GM21786 (cell line): Measurements from ENCODE around the gene RBM25.
A peak's percentile ranks its signal among the peaks of the same experiment; 100 is the strongest.

ENCODE experiments used
- ATAC-seq: cut with Tn5 transposase; IDR thresholded peaks from one replicate; pipeline ENCODE4 v1.9.1; 2021; ENCODE audit not compliant: unreplicated experiment

RBM25 gene

DNA sequence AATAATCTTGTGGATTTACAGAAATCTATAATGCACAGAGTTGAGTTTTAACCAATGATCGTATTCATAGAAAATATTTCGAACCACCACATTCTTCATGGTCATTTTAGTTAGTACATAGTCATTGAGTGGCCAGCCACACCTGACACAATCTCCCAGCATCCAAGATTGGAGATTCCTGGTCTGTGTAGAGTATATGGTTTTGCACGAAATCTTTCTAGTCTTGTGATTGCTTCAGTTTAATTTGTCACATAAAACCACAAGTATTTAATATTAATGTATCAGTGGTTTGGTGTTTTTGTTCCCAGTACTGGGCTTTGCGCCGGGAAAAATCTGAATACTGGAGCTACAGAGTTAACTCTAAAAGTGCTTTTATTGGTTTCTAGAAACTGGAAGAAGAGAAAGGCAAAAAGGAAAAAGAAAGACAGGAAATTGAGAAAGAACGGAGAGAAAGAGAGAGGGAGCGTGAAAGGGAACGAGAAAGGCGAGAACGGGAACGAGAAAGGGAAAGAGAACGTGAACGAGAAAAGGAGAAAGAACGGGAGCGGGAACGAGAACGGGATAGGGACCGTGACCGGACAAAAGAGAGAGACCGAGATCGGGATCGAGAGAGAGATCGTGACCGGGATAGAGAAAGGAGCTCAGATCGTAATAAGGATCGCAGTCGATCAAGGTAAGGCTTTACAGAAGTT, 44.6 kb downstream of the RBM25 start:
- no peak for ATAC-seq

GRCh38 chr14:73105050-73105449, 46.7 kb downstream of the RBM25 start:
- no peak for ATAC-seq

DNA sequence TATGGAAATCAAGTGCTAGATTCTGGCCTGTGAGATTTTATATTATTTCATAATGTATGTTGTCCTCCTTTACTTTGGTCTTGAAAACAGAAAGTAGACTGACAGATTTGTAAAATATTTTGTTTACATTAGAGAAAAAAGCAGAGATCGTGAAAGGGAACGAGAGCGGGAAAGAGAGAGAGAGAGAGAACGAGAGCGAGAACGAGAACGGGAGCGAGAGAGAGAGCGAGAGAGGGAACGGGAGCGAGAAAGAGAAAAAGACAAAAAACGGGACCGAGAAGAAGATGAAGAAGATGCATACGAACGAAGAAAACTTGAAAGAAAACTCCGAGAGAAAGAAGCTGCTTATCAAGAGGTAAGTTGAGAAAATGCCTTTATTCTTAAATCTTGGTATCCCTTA, 47.4 kb downstream of the RBM25 start:
- ATAC-seq = no peak

DNA sequence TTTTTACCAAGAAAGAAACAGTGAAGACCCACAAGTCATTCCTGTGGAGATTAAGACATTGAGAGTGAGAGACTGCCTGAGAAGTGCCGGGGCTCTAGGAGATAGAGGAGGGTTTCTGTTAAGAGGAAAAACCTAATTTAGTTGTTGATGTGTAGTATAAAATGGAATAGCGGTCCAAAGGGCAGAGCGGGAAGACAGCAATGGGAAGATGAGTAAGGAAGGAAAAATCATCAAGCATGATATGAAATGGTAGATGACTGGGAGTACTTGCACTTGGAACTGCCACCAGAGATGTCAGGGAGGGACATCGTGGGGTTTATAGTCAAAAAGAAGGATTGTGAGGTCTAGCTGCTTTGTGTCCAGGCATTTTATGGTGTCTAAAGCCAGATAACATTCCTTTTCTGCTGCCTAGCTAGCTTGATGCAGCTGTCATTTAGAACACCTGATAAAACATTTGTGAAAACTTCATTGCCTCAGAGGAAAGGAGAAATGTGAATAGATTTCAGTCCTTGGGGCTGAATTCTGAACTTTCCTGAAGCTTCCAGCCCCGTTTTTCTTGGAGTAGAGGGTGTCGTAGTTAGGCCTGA, 57.8 kb downstream of the RBM25 start:
- ATAC-seq = no peak

DNA sequence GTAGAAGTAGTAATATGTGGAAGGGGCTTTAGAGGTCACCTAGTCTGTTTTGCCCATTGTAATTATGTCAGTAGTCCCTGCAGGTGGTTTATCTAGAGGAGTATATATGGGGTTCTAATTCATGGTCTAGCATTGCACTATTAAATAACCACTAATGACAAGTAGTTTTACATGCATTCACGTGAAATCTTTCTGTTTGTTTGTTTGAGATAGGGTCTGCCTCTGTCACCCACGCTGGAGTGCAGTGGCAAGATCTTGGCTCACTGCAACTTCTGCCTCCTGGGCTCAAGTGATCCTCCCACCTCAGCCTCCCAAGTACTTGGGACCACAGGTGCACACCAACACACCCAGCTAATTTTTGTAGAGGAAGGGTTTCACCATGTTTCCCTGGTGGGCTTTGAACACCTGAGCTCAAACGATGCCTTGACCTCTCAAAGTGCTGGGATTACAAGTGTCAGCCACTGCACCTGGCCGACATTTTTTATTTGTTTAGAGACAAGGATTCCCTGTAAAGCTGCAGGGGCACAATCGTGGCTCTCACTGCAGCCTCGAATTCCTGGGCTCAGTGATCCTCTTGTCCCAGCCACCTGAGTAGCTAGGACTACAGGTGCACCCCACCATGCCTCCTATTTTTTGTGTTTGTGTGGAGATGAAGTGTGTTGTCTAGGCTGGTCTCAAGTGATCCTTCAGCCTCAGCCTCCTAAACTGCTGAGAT, 66.0 kb downstream of the RBM25 start:
- no peak for ATAC-seq

- ATAC-seq = no peak
These were observed 66.8 kb downstream of the RBM25 start for GRCh38 chr14:73125169-73125588.

DNA sequence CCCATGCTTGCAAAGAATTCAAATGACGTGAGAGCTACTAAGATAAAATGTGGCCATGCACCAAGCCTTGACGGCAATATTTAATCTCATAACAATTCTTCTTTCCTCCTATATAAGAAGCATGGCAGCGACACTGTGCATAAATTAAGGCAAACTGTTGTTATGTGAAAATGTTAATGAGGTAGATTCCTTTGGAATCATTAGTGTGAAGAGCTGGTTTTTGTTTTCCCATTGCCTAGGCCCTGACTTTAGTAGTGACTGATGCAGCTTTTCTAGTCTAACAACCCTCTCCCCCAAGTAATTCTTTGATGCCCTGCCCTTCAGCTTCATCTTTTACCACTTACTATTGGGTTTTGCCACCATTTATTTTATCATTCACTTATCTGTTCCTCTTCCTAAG, 67.4 kb downstream of the RBM25 start:
- no peak for ATAC-seq

GRCh38 chr14:73133795-73134194, 75.5 kb downstream of the RBM25 start:
- ATAC-seq = no peak

GRCh38 chr14:73136085-73136386, 77.7 kb downstream of the RBM25 start:
- no peak for ATAC-seq

DNA sequence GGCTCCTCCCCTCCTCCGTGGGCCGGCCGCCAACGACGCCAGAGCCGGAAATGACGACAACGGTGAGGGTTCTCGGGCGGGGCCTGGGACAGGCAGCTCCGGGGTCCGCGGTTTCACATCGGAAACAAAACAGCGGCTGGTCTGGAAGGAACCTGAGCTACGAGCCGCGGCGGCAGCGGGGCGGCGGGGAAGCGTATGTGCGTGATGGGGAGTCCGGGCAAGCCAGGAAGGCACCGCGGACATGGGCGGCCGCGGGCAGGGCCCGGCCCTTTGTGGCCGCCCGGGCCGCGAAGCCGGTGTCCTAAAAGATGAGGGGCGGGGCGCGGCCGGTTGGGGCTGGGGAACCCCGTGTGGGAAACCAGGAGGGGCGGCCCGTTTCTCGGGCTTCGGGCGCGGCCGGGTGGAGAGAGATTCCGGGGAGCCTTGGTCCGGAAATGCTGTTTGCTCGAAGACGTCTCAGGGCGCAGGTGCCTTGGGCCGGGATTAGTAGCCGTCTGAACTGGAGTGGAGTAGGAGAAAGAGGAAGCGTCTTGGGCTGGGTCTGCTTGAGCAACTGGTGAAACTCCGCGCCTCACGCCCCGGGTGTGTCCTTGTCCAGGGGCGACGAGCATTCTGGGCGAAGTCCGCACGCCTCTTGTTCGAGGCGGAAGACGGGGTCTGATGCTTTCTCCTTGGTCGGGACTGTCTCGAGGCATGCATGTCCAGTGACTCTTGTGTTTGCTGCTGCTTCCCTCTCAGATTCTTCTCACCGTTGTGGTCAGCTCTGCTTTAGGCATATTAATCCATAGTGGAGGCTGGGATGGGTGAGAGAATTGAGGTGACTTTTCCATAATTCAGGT, 78.3 kb downstream of the RBM25 start, which contains the start of gene PSEN1:
Gene PSEN1, plus strand, starts transcription at position 121 of the 839 bp plus-strand sequence. CDS start 11,513 bp downstream, outside the sequence.
- peak; percentile 88 for ATAC-seq

GRCh38 chr14:73140811-73141323, 82.5 kb downstream of the RBM25 start:
- no peak for ATAC-seq

GRCh38 chr14:73142216-73142615, 83.9 kb downstream of the RBM25 start:
- no peak for ATAC-seq

- ATAC-seq = no peak
These were observed 84.7 kb downstream of the RBM25 start for GRCh38 chr14:73143003-73143402.

GRCh38 chr14:73143617-73144016, 85.3 kb downstream of the RBM25 start:
- ATAC-seq = no peak

DNA sequence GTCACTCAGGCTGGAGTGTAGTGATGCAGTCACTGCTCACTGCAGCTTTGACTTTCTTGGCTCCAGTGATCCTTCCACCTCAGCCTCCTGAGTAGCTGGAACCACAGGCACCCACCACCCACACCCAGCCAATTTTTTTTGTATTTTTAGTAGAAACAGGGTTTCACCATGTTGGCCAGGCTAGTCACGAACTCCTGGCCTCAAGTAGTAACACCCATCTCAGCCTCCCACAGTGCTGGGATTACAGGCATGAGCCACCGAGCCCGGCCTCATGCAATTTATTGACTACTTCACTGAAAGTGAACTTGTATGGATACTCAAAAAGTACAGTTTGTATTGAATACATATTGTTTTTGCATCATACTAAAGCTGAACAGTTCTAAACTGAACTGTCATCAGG, 87.0 kb downstream of the RBM25 start:
- no peak for ATAC-seq

DNA sequence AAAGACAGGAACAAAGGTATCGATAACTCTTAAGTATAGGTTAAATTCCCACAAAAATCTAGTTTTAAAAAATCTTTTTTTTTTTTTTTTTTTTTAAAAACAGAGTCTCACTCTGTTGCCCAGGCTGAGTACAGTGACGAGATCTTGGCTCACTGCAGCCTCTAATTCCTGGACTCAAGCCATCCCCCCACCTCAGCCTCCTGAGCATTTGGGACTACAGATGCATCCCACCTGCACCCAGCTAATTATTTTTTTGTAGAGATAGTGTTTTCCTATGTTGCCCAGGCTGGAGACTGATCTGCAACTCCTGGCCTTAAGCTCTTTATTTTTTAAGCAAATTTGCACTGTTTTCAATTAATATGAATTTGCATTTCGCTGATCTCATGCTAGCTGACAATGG, 87.8 kb downstream of the RBM25 start:
- ATAC-seq = no peak

GRCh38 chr14:73149753-73150152, 91.4 kb downstream of the RBM25 start:
- no peak for ATAC-seq

DNA sequence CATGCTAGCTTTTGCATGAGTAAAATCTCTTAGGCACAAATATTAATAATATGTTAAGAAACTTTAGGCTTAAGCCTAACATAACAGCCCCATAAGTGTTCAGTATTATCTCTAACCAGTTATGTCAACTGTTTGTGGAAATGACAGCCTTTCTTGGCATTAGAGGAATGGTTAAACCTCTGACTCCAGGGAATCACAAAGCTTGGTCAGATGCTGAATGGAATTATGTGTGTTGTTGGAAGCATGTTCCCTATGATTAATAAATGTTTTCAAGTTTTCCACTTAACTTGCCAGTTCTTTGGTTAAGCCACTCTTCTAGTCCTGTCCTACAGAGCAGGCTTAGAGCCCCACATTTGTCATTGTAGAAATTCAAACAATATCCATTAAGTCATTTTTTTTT, 94.9 kb downstream of the RBM25 start:
- ATAC-seq = no peak

DNA sequence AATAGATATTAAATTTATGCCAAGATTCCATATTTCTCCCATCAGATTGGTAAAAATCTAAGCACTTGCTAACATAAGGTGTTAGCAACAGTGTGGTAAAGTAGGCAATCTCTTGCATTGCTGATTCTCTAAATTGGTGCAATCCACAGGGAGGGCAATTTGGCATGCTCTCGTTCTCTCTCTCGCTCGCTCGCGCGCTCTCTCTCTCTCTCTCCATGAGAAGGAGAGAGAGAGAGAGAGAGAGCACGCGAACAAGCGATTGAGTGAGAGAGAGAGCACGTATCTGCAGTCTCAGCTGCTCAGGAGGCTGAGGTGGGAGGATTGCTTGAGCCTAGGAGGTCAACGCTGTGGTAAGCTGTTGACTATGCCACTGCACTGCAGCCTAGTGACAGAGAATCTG, 103.9 kb downstream of the RBM25 start:
- no peak for ATAC-seq

DNA sequence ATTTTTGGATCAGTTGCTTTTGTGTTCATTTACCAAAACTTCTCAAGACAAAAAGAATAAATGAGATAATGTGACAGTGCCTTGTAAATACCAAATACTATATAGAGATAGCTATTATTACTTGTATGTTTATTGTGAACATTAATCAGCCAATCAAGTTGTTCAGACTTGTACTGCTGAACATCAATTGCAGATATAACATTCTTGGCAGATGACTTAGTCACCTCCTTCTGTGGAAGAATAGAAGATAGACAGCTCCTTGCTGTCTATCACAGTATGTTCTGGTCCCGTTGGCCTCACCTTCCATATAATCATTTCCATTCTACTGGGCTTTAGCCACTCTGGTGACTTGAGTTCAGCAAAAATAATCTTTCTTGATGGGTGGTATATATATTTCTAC, 108.1 kb downstream of the RBM25 start:
- ATAC-seq = no peak

- ATAC-seq = no peak
These were observed 109.4 kb downstream of the RBM25 start for GRCh38 chr14:73167727-73168126.
